Astrocyte (in vitro differentiated cells and primary cell): Measurements from ENCODE around the gene TRIM9. TPM values are rescaled to one million over a fixed set of nuclear protein-coding genes. Genes with fewer than 3 reads are reported as not detected.

Experiments
- DNase-seq: peaks from one replicate; pipeline ENCODE4 v3.0.0-alpha.2; 2010; ENCODE audit warnings: low read depth
- FAIRE-seq: peaks from 2 replicates; lab custom pipeline; 2011; peaks lifted over from hg19 to GRCh38; lab: Jason Lieb, UNC
- H2AFZ ChIP-seq: 2 replicates; pipeline ENCODE4 v1.6.0; 2012; ENCODE audit warnings: low read depth, low read length, inconsistent platforms
- H3K27ac ChIP-seq: 2 replicates; pipeline ENCODE4 v1.5.1; 2011; ENCODE audit warnings: low read depth, low read length, inconsistent platforms
- H3K27me3 ChIP-seq: 2 replicates; pipeline ENCODE4 v1.6.0; 2011; ENCODE audit warnings: low read length, inconsistent platforms; ENCODE audit not compliant: insufficient read depth
- H3K36me3 ChIP-seq: 2 replicates; pipeline ENCODE4 v1.5.1; 2011; ENCODE audit warnings: low read length, inconsistent platforms; ENCODE audit not compliant: insufficient read depth
- H3K4me1 ChIP-seq: 2 replicates; pipeline ENCODE4 v1.5.1; 2011; ENCODE audit warnings: low read length, inconsistent platforms; ENCODE audit not compliant: insufficient read depth
- H3K4me2 ChIP-seq: 2 replicates; pipeline ENCODE4 v1.6.0; 2012; ENCODE audit warnings: low read length, inconsistent platforms
- H3K4me3 ChIP-seq: 2 replicates; pipeline ENCODE4 v1.5.1; 2011; ENCODE audit warnings: low read depth, mild to moderate bottlenecking, low read length, inconsistent platforms; ENCODE audit not compliant: insufficient read depth
- H3K79me2 ChIP-seq: 2 replicates; pipeline ENCODE4 v1.6.0; 2012; ENCODE audit warnings: mild to moderate bottlenecking, low read length, inconsistent platforms; ENCODE audit not compliant: insufficient read depth
- H3K9ac ChIP-seq: 2 replicates; pipeline ENCODE4 v1.6.0; 2012; ENCODE audit warnings: mild to moderate bottlenecking, low read length, inconsistent platforms
- H3K9me3 ChIP-seq: 2 replicates; pipeline ENCODE4 v1.5.1; 2012; ENCODE audit warnings: low read depth, mild to moderate bottlenecking, low read length, inconsistent platforms; ENCODE audit not compliant: insufficient read depth
- H4K20me1 ChIP-seq: 2 replicates; pipeline ENCODE4 v1.6.0; 2012; ENCODE audit warnings: low read length, inconsistent platforms; ENCODE audit not compliant: insufficient read depth
- H3K27ac Mint-ChIP-seq: one replicate; pipeline ENCODE4 v1.8.0; 2021; ENCODE audit warnings: mild to moderate bottlenecking, mixed read lengths; ENCODE audit not compliant: unreplicated experiment
- H3K27me3 Mint-ChIP-seq: one replicate; pipeline ENCODE4 v1.8.0; 2021; ENCODE audit warnings: low read depth, mixed read lengths; ENCODE audit not compliant: unreplicated experiment
- H3K36me3 Mint-ChIP-seq: one replicate; pipeline ENCODE4 v1.8.0; 2021; ENCODE audit warnings: low read depth, mixed read lengths; ENCODE audit not compliant: unreplicated experiment
- H3K4me1 Mint-ChIP-seq: one replicate; pipeline ENCODE4 v1.8.0; 2021; ENCODE audit warnings: low read depth, mixed read lengths; ENCODE audit not compliant: unreplicated experiment
- H3K4me3 Mint-ChIP-seq: one replicate; pipeline ENCODE4 v1.8.0; 2021; ENCODE audit warnings: mild to moderate bottlenecking, moderate library complexity, mixed read lengths; ENCODE audit not compliant: unreplicated experiment
- H3K9me3 Mint-ChIP-seq: one replicate; pipeline ENCODE4 v1.8.0; 2021; ENCODE audit warnings: mild to moderate bottlenecking, mixed read lengths; ENCODE audit not compliant: unreplicated experiment
- EZH2 ChIP-seq: IDR thresholded peaks from 2 replicates; pipeline ENCODE4 v1.6.1; 2012; ENCODE audit warnings: mild to moderate bottlenecking, low read length, inconsistent platforms; ENCODE audit not compliant: insufficient read depth
- total RNA-seq: library from RNA; stranded (reverse); gene quantifications from 2 replicates; pipeline ENCODE4 v1.2.1, GENCODE V29; 2021
- TF ChIP-seq, protein P1 (sequence below): IDR thresholded peaks from 2 replicates; pipeline ENCODE4 v1.5.1; 2011; ENCODE audit warnings: low read depth, mild to moderate bottlenecking, inconsistent platforms, low read length, moderate library complexity; ENCODE audit not compliant: insufficient read depth

TRIM9 gene
- total RNA-seq, 1 donor from 2014 or later: 4.7 TPM

GRCh38 chr14:51039252-51039651 is 55.7 kb downstream of the TRIM9 start:
- H3K4me3 Mint-ChIP-seq: no peak overlapping the region
- Histone ChIP-seq H4K20me1 (no peaks in the 10 kb centered on the region), H3K27ac (no peak overlapping the region), H3K79me2 (no peaks in the 10 kb centered on the region), H3K27me3 (peaks cover 2% of the 10 kb centered on the region), H3K4me1 (peaks cover 5% of the 10 kb centered on the region), H2AFZ (no peak overlapping the region), H3K9ac (no peak overlapping the region), H3K36me3 (no peaks in the 10 kb centered on the region), H3K9me3 (no peaks in the 10 kb centered on the region), H3K4me3 (no peak overlapping the region), H3K4me2 (no peak overlapping the region)
- no peaks in the 10 kb centered on the region for H3K9me3 Mint-ChIP-seq
- H3K36me3 Mint-ChIP-seq: no peaks in the 10 kb centered on the region
- peaks cover 2% of the 10 kb centered on the region for H3K27me3 Mint-ChIP-seq
- TF ChIP-seq, protein P1, sequence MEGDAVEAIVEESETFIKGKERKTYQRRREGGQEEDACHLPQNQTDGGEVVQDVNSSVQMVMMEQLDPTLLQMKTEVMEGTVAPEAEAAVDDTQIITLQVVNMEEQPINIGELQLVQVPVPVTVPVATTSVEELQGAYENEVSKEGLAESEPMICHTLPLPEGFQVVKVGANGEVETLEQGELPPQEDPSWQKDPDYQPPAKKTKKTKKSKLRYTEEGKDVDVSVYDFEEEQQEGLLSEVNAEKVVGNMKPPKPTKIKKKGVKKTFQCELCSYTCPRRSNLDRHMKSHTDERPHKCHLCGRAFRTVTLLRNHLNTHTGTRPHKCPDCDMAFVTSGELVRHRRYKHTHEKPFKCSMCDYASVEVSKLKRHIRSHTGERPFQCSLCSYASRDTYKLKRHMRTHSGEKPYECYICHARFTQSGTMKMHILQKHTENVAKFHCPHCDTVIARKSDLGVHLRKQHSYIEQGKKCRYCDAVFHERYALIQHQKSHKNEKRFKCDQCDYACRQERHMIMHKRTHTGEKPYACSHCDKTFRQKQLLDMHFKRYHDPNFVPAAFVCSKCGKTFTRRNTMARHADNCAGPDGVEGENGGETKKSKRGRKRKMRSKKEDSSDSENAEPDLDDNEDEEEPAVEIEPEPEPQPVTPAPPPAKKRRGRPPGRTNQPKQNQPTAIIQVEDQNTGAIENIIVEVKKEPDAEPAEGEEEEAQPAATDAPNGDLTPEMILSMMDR: no peak
- TF ChIP-seq EZH2: no peak
- DNase-seq (no peak), FAIRE-seq (no peak)
- H3K27ac Mint-ChIP-seq: no peak overlapping the region
- no peaks in the 10 kb centered on the region for H3K4me1 Mint-ChIP-seq

DNA sequence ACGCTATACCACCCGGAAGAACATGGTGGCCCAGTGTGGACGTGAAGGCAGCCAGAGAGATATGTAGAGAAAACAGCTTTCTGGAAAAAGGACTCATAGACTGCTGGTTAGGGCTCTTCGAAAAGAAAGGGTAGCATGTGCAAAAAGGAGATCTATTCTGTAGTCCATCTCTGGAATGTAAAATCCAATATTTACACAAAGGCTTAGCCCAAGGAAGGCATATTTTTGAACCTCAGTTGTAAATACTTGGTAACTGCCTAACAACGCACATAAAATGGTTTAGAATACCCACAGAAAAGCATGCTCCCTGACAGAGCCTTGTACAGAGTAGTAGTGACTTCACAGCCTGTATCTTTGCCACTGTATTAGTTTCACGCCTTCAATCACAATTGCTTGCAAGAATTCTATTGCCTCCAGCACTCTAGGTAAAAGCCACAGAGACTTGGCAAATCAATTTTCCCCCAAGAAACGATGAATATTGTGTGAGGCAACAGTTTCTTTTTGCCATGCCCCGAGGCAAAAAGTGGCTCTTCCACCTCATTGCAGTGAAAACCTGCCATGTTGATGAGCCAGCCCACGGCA is 59.2 kb downstream of the TRIM9 start:
- no peak overlapping the region for H3K27ac ChIP-seq
- Mint-ChIP-seq H3K4me1 (no peaks in the 10 kb centered on the region), H3K4me3 (no peak overlapping the region), H3K36me3 (no peaks in the 10 kb centered on the region), H3K27me3 (no peaks in the 10 kb centered on the region), H3K9me3 (no peaks in the 10 kb centered on the region), H3K27ac (no peak overlapping the region)
- TF ChIP-seq EZH2: no peak
- TF ChIP-seq, protein P1: no peak
- no peaks in the 10 kb centered on the region for H4K20me1 ChIP-seq
- H3K9ac ChIP-seq: no peak overlapping the region
- DNase-seq: no peak
- no peak for FAIRE-seq
- H3K36me3 ChIP-seq: no peaks in the 10 kb centered on the region
- no peak overlapping the region for H3K4me3 ChIP-seq
- peak overlapping the region; percentile 50 for H3K4me2 ChIP-seq
- H3K27me3 ChIP-seq: peaks cover 2% of the 10 kb centered on the region
- no peaks in the 10 kb centered on the region for H3K79me2 ChIP-seq
- peak overlapping the region; percentile 36 for H2AFZ ChIP-seq
- H3K9me3 ChIP-seq: no peaks in the 10 kb centered on the region
- H3K4me1 ChIP-seq: peaks cover 5% of the 10 kb centered on the region
